ENCODE results near the gene C6orf47. TPM values are rescaled to one million over a fixed set of nuclear protein-coding genes. Genes with fewer than 3 reads are reported as not detected.

C6orf47 gene
- 17.9 and 23.8 TPM in 2 replicates for total RNA-seq

GRCh38 chr6:31660381-31661261 is at the start of gene C6orf47:
Gene C6orf47 (minus strand): TSS chr6:31660778. CDS start chr6:31659947, 831 bp downstream.

DNA sequence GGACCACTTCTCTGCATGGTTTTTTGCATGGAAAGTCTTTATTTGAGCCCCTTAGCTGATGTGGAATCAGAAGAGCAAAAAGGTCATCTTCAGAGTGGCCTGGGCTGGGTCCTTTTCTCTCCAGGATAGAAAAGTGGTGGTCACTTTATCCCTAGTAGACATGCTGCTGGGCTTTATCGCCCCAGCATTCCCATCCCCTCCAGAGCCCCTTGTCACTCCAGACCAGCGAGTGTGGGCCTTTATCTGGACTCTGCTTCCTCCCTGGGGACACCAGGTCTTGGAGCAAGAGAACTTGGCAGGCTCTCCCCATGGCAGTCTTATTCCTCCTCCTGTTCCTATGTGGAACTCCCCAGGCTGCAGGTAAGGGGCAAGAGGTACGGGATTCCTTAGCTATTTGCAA is 46.0 kb upstream of the C6orf47 start, which contains the start of gene LY6G6F:
Gene LY6G6F, plus strand, starts transcription at position 268 of the 400 bp plus-strand sequence. Its CDS starts 41 bp downstream, at position 309.

DNA sequence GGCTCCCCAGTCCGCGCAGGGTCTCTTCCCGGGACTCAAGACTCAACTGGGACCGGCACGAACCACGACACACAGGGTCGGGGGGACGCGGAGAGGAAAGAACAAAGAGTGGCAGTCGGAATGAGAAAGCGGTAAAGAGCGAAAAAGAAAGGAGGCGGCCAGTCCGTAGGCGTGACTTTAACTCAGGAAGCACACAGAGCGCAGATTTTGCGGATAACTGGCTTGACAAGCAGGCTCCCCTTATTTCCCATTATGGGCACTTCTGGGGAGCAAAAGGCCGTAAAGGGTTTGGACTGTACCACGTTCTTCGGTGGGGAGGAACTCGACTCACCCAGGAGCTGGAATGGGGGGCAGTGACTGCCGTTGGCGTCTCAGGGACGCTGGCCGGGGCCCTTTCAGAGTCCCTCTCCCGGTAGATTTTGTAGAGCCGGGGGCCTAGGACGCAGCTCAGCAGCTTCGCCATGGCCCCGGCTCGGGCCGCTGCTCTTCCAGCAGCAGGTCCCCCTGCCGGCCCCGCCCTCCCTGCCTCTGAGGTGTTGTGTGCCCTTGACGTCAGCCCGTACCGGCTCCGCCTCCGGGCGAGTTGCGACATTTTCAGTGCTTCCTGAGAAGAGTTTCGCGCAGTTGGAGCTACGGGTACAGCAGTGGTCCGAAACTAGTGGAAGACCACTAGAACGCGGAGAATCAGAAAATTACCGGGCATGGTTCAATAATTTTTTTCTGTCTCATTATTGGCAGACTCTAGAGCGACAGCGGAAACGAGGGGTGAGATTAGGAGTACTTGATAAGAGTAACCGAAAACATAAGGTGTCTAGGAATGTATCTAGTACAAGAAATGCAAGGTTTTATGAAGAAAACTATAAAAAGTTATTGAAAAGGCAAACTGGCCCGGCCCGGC is 42.5 kb upstream of the C6orf47 start, which contains the start of gene ABHD16A:
Gene ABHD16A, minus strand, starts transcription at position 506 of the 898 bp plus-strand sequence. Its CDS starts 43 bp downstream, at position 463.

DNA sequence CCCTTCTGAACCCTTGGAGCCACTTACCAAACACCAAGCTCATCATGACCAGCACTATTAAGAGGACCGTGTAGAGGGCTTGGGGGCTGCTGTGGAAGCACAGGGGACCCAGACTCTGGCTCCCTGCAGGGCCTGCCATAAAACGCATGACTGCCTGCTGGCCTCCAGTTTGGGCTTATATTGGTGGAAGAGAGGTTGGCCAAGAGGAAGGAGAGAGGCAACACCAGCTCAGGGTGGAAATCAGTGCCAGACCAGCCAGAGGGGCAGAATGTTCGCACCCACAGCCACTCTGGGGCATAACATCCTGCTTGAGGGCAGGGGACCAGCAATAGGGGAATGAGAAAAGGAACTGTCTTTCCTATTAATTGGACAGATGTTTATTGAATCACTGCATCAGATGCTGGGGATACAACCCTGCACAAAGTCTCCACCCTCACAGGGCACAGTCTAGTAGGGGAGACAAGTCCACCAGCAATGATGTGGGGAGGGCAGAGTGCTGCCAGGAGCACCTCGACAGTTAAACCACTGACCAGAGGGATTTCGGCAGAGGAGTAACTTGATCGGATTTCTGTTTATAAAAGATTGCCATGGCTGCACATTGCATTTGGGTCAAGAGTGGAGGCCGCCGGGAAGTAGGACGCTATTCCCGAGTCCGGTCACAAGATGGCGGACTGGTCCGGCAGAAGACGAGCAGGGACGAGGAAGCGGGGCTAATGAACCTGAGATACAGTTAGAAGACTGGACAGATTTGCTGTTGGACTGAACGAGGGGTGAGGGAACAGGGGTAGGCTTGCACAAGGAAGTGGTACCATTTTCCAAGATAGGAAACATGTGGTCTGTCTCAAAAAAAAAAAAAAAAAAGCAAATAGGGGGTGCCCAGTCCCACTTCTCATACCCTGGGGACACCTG is 19.9 kb upstream of the C6orf47 start, which contains the start of gene LY6G5C:
Gene LY6G5C, minus strand, starts transcription at position 842 of the 909 bp plus-strand sequence. Its CDS starts 694 bp downstream, at position 148.

GRCh38 chr6:31669676-31670075 is 9.1 kb upstream of the C6orf47 start, which contains the start of gene LY6G5B:
Gene LY6G5B (plus strand): TSS chr6:31669976. CDS start chr6:31670951, 975 bp downstream.

DNA sequence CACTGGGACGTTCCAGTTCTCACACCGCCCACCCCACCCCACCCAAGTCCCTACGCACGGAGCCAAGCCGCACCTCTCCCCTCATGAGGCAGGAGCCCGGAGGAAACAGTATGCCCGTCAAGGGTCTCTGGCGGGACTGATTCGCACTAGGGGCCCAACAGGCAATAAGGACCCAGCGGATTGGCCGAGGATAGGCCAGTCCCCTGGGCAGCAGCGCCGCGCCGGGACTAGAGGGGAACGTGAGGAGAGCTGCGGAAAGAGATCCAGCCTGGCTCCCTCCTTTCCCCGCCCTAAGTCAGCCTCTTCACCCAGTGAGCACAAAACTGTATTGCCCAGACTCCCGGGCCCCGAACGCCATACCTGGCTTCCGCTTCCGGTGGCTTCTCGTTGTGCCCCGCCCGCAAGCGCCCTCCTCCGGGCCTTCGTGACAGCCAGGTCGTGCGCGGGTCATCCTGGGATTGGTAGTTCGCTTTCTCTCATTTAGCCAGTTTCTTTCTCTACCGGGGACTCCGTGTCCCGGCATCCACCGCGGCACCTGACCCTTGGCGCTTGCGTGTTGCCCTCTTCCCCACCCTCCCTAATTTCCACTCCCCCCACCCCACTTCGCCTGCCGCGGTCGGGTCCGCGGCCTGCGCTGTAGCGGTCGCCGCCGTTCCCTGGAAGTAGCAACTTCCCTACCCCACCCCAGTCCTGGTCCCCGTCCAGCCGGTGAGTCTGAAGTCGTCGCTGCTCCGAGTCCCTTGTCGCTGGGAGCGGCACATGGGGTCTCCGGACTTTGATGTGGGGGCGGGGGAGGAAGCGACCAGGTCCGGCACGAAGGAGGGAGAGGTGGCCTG is 5.1 kb upstream of the C6orf47 start, which contains the start of gene CSNK2B:
Gene CSNK2B, plus strand, starts transcription at position 580 of the 836 bp plus-strand sequence. CDS start 752 bp downstream, outside the sequence.

DNA sequence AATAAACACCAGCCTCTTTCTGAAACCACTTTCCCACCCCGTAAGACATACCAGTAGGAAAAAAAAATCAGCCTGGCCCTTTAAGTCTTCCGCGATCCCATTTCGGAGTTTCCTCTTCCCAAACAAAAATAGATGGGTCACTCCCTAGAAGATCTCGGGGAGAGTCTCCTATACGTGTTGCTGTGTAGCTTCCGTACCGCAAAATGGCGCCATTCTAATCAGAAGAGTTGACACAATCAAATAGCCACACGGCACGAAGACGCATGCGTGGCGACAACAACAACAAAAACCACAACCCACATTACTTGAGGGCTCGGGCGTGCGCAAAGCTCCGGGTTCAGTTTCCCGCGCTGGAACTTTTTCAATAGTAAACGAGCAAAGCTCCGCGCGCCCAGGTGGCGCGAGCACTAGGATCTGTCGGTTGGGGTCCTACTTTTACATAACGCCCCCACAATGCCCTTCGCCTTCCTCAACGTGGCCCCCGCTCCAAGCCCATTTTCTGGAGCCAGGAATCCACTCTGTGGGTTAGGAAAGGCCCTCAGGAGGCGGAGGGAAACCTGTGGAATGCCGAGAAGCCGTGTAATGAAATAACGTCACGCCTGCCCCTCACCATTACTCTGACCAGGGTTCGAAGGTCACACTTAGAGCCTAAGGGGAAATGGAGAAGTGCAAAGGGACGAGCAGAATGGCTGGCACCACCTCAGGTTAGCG is 4.4 kb upstream of the C6orf47 start, which contains the start of gene GPANK1:
Gene GPANK1, minus strand, starts transcription at position 208 of the 711 bp plus-strand sequence. CDS start 519 bp downstream, outside the sequence.

GRCh38 chr6:31655349-31656237 is 5.0 kb downstream of the C6orf47 start, which contains the start of gene APOM:
Gene APOM (plus strand): TSS chr6:31655894. CDS start chr6:31655967, 73 bp downstream.

GRCh38 chr6:31620586-31621319 is 39.8 kb downstream of the C6orf47 start, which contains the start of gene PRRC2A:
Gene PRRC2A (plus strand): TSS chr6:31620715. CDS start chr6:31622790, 2,075 bp downstream.

GRCh38 chr6:31614684-31615578 is 45.6 kb downstream of the C6orf47 start, which contains the start of gene AIF1:
Gene AIF1 (plus strand): TSS chr6:31615234. CDS start chr6:31615330, 96 bp downstream.

Other genes with a start within 250 kb of the C6orf47 start
- gene MICB, start 162.6 kb downstream of the C6orf47 start, total RNA-seq: 8.2 and 8.4 TPM in 2 replicates
- gene MCCD1, start 131.8 kb downstream of the C6orf47 start, total RNA-seq: not detected in 2 replicates
- 317 and 461 TPM in 2 replicates for gene DDX39B, start 118.8 kb downstream of the C6orf47 start, total RNA-seq
- gene ATP6V1G2, start 114.2 kb downstream of the C6orf47 start, total RNA-seq: 4.8 and 5.0 TPM in 2 replicates
- gene NFKBIL1, start 113.2 kb downstream of the C6orf47 start, total RNA-seq: 27.3 and 31.5 TPM in 2 replicates
- not detected in 2 replicates for gene LTA, start 88.5 kb downstream of the C6orf47 start, total RNA-seq
- not detected in 2 replicates for gene TNF, start 85.2 kb downstream of the C6orf47 start, total RNA-seq
- gene LTB, start 78.4 kb downstream of the C6orf47 start, total RNA-seq: not detected in 2 replicates
- gene LST1, start 74.5 kb downstream of the C6orf47 start, total RNA-seq: not detected in 2 replicates
- gene NCR3, start 67.8 kb downstream of the C6orf47 start, total RNA-seq: not detected in 2 replicates
- gene AIF1, start 45.5 kb downstream of the C6orf47 start, total RNA-seq: not detected in 2 replicates
- gene PRRC2A, start 40.1 kb downstream of the C6orf47 start, total RNA-seq: 18.6 and 21.4 TPM in 2 replicates
- gene BAG6, start 8.1 kb downstream of the C6orf47 start, total RNA-seq: 64.6 and 88.0 TPM in 2 replicates
- 1.3 and 2.8 TPM in 2 replicates for gene APOM, start 4.9 kb downstream of the C6orf47 start, total RNA-seq
- 13.4 and 14.3 TPM in 2 replicates for gene GPANK1, start 4.2 kb upstream of the C6orf47 start, total RNA-seq
- 97.7 and 99.1 TPM in 2 replicates for gene CSNK2B, start 5.3 kb upstream of the C6orf47 start, total RNA-seq
- 2.1 and 2.6 TPM in 2 replicates for gene LY6G5B, start 9.2 kb upstream of the C6orf47 start, total RNA-seq
- gene LY6G5C, start 20.3 kb upstream of the C6orf47 start, total RNA-seq: 0.09 and 0.43 TPM in 2 replicates
- gene ABHD16A, start 42.5 kb upstream of the C6orf47 start, total RNA-seq: 65.4 and 70.2 TPM in 2 replicates
- not detected in 2 replicates for gene LY6G6F, start 46.1 kb upstream of the C6orf47 start, total RNA-seq
- not detected in 2 replicates for gene LY6G6D, start 54.6 kb upstream of the C6orf47 start, total RNA-seq
- not detected in 2 replicates for gene LY6G6C, start 61.0 kb upstream of the C6orf47 start, total RNA-seq
- not detected in 2 replicates for gene MPIG6B, start 62.6 kb upstream of the C6orf47 start, total RNA-seq
- 74.1 and 102 TPM in 2 replicates for gene DDAH2, start 68.5 kb upstream of the C6orf47 start, total RNA-seq
- gene CLIC1, start 75.8 kb upstream of the C6orf47 start, total RNA-seq: 529 and 547 TPM in 2 replicates
- gene MSH5, start 79.2 kb upstream of the C6orf47 start, total RNA-seq: 3.2 and 3.3 TPM in 2 replicates
- 0.28 TPM in 2 replicates for gene SAPCD1, start 101.9 kb upstream of the C6orf47 start, total RNA-seq
- gene VWA7, start 116.5 kb upstream of the C6orf47 start, total RNA-seq: 0.14 and 0.28 TPM in 2 replicates
- 36.0 and 38.7 TPM in 2 replicates for gene VARS1, start 135.0 kb upstream of the C6orf47 start, total RNA-seq
- 22.3 and 27.3 TPM in 2 replicates for gene LSM2, start 146.2 kb upstream of the C6orf47 start, total RNA-seq
- 1.7 and 1.9 TPM in 2 replicates for gene HSPA1L, start 154.5 kb upstream of the C6orf47 start, total RNA-seq
- gene HSPA1A, start 154.8 kb upstream of the C6orf47 start, total RNA-seq: 63.6 and 87.8 TPM in 2 replicates
- 113 and 131 TPM in 2 replicates for gene HSPA1B, start 167.0 kb upstream of the C6orf47 start, total RNA-seq
- 88.7 and 119 TPM in 2 replicates for gene NEU1, start 202.0 kb upstream of the C6orf47 start, total RNA-seq
- gene SLC44A4, start 218.2 kb upstream of the C6orf47 start, total RNA-seq: not detected in 2 replicates
- 48.6 and 68.9 TPM in 2 replicates for gene EHMT2, start 236.9 kb upstream of the C6orf47 start, total RNA-seq
- 3.8 and 7.2 TPM in 2 replicates for gene ZBTB12, start 241.3 kb upstream of the C6orf47 start, total RNA-seq

Data from smooth muscle cell of bladder (primary cell).